ENCODE data around the gene NTSR2. TPM values are rescaled to one million over a fixed set of nuclear protein-coding genes. Genes with fewer than 3 reads are reported as not detected.

NTSR2 gene
- total RNA-seq, 1 donor from 2014 or later, result not detected

GRCh38 chr2:11697103-11697871 is 27.3 kb upstream of the NTSR2 start:
- Histone ChIP-seq H3K27ac (peak overlapping the region; percentile 40), H3K9me3 (no peaks in the 10 kb centered on the region), H3K4me3 (no peak overlapping the region), H3K36me3 (no peaks in the 10 kb centered on the region), H3K27me3 (no peaks in the 10 kb centered on the region), H3K4me1 (peaks cover 14% of the 10 kb centered on the region)
- intact Hi-C loops (cut with DNase I), result no loop called here
- TF ChIP-seq POLR2A (IDR thresholded peaks at IDR 0.05) (no peak), POLR2AphosphoS5 (IDR thresholded peaks at IDR 0.05; ENCODE audit: insufficient read depth in 1 of 2, low read depth in 1 of 2) (no peak)
- TF ChIP-seq, protein P1, sequence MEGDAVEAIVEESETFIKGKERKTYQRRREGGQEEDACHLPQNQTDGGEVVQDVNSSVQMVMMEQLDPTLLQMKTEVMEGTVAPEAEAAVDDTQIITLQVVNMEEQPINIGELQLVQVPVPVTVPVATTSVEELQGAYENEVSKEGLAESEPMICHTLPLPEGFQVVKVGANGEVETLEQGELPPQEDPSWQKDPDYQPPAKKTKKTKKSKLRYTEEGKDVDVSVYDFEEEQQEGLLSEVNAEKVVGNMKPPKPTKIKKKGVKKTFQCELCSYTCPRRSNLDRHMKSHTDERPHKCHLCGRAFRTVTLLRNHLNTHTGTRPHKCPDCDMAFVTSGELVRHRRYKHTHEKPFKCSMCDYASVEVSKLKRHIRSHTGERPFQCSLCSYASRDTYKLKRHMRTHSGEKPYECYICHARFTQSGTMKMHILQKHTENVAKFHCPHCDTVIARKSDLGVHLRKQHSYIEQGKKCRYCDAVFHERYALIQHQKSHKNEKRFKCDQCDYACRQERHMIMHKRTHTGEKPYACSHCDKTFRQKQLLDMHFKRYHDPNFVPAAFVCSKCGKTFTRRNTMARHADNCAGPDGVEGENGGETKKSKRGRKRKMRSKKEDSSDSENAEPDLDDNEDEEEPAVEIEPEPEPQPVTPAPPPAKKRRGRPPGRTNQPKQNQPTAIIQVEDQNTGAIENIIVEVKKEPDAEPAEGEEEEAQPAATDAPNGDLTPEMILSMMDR (IDR thresholded peaks at IDR 0.05), result no peak
- DNase-seq (ENCODE audit: extremely low spot score in 2 of 2), result no peak

- no peak for DNase-seq (ENCODE audit: extremely low spot score in 2 of 2)
- Histone ChIP-seq H3K27ac (peak overlapping the region; percentile 40), H3K4me3 (no peak overlapping the region), H3K4me1 (peaks cover 14% of the 10 kb centered on the region), H3K36me3 (no peaks in the 10 kb centered on the region), H3K9me3 (no peaks in the 10 kb centered on the region), H3K27me3 (no peaks in the 10 kb centered on the region)
- intact Hi-C loops (cut with DNase I), result no loop called here
- TF ChIP-seq POLR2A (IDR thresholded peaks at IDR 0.05), result no peak
- TF ChIP-seq POLR2AphosphoS5 (IDR thresholded peaks at IDR 0.05; ENCODE audit: insufficient read depth in 1 of 2, low read depth in 1 of 2), result no peak
- TF ChIP-seq, protein P1 (IDR thresholded peaks at IDR 0.05), result no peak
Observed at GRCh38 chr2:11696736-11697102, 26.7 kb upstream of the NTSR2 start.

DNA sequence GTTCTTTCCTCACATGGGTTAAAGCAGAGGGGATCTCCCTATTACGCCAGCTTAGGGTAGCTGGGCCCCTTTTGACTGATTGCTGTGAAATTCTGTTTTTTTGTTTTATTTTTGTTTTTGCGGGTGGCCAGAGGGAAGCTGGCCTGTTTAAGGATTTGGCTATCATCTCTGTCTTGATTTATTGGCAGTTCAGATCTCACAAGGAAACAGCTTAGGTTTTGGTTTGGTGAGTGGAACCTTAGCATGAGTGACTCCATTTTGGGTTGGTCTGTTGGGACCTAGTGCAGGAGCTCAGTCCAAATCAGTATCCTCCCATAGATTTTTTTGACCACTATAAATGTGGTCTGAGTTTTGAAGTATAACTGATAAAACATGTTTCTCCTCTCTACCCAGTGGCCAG is 25.6 kb upstream of the NTSR2 start:
- no peaks in the 10 kb centered on the region for H3K27me3 ChIP-seq
- no peak for TF ChIP-seq POLR2A (IDR thresholded peaks at IDR 0.05)
- TF ChIP-seq, protein P1 (IDR thresholded peaks at IDR 0.05), result no peak
- TF ChIP-seq POLR2AphosphoS5 (IDR thresholded peaks at IDR 0.05; ENCODE audit: insufficient read depth in 1 of 2, low read depth in 1 of 2), result no peak
- H3K27ac ChIP-seq, result no peak overlapping the region
- H3K4me3 ChIP-seq, result no peak overlapping the region
- no peaks in the 10 kb centered on the region for H3K9me3 ChIP-seq
- peaks cover 14% of the 10 kb centered on the region for H3K4me1 ChIP-seq
- no peaks in the 10 kb centered on the region for H3K36me3 ChIP-seq
- no peak for DNase-seq (ENCODE audit: extremely low spot score in 2 of 2)
- intact Hi-C loops (cut with DNase I), result no loop called here

DNA sequence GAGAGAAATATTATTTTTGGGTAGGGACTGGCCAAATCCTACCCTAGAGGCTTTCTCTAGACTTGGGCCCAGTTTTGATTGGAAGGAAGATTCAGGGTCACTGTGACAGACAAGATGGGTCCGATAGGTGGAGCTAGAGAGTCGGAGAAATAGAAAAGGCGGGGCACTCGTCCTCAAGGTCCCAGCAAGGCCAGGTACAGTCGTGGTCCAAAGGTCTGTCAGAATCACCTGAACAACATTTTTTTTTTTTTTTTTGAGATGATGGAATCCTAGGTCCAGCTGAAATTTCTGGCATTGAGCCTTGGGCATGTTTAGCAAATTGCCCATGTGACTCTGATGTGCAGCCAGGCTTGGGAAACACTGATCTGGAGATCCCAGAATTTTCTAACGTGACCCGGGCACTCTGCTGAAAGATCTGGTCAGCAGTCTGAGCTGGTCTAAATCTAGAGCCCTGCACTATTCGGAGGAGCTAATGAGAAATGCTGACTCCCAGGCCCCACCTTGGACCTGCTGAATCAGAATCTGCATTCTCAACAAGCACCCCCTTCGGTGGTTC is 23.0 kb upstream of the NTSR2 start:
- no peak overlapping the region for H3K4me3 ChIP-seq
- TF ChIP-seq, protein P1 (IDR thresholded peaks at IDR 0.05), result peak; percentile 50 to 68 (median 52)
- TF ChIP-seq POLR2A (IDR thresholded peaks at IDR 0.05) (no peak), POLR2AphosphoS5 (IDR thresholded peaks at IDR 0.05; ENCODE audit: insufficient read depth in 1 of 2, low read depth in 1 of 2) (no peak)
- H3K27ac ChIP-seq, result no peak overlapping the region
- peaks cover 25% of the 10 kb centered on the region for H3K4me1 ChIP-seq
- DNase-seq (ENCODE audit: extremely low spot score in 2 of 2), result no peak
- intact Hi-C loops (cut with DNase I), result no loop called here
- H3K27me3 ChIP-seq, result no peaks in the 10 kb centered on the region
- H3K36me3 ChIP-seq, result no peaks in the 10 kb centered on the region
- no peaks in the 10 kb centered on the region for H3K9me3 ChIP-seq

DNA sequence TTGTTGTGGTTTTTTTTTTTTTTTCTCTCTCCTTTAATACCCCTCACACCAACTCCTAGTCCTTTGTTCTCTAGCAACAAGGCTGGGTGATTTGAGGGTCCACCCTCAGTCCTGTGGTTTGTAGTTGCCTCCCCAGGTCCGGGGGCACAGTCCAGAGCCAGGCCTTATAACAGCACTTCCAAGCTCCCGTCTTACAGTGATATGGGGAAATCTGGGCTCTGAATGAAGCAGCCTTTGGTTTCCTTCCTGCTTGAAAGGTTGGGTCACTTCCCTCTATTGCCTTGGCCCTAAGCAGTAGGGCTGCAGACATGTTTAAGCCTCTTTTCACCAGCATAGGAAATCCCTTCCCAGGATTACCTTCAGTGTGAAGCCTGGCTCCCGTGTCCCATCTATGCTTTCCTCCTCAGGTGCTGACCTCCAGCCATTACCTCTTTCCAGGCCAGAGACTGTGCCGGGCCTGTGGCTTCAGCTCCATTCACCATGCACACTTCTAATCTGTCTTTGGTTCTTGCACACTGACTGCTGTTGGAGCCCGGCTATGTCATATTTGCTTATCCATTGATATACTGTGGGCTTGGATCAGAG is 21.2 kb upstream of the NTSR2 start:
- no peak overlapping the region for H3K4me3 ChIP-seq
- intact Hi-C loops (cut with DNase I), result no loop called here
- peaks cover 15% of the 10 kb centered on the region for H3K4me1 ChIP-seq
- H3K9me3 ChIP-seq, result no peaks in the 10 kb centered on the region
- no peaks in the 10 kb centered on the region for H3K27me3 ChIP-seq
- no peak for DNase-seq (ENCODE audit: extremely low spot score in 2 of 2)
- no peak overlapping the region for H3K27ac ChIP-seq
- H3K36me3 ChIP-seq, result no peaks in the 10 kb centered on the region
- TF ChIP-seq POLR2A (IDR thresholded peaks at IDR 0.05), result no peak
- TF ChIP-seq, protein P1 (IDR thresholded peaks at IDR 0.05), result no peak
- TF ChIP-seq POLR2AphosphoS5 (IDR thresholded peaks at IDR 0.05; ENCODE audit: insufficient read depth in 1 of 2, low read depth in 1 of 2), result no peak
